Measurements from ENCODE around the gene ZNF436. TPM values are rescaled to one million over a fixed set of nuclear protein-coding genes. Genes with fewer than 3 reads are reported as not detected.

ZNF436 gene
- total RNA-seq, 1 experiment from 2014 or later = 0.52 TPM

- no peaks in the 10 kb centered on the region for H4K20me1 ChIP-seq (ENCODE audit: control insufficient read depth, insufficient read depth, insufficient read length)
- H3K9me3 ChIP-seq (ENCODE audit: control insufficient read depth, low read depth, low read length) = peaks cover 7% of the 10 kb centered on the region
- no peak overlapping the region for H3K9ac ChIP-seq (ENCODE audit: extremely low read depth, insufficient read length, low read length)
- Mint-ChIP-seq H3K27me3 (ENCODE audit: low read depth) (no peaks in the 10 kb centered on the region), H3K27ac (no peak overlapping the region), H3K36me3 (ENCODE audit: insufficient read depth in 1 of 3, low read depth in 3 of 3) (no peaks in the 10 kb centered on the region), H3K4me1 (peaks cover 17 to 18% of the 10 kb centered on the region in 2 experiments), H3K9me3 (peaks cover 0 to 5% of the 10 kb centered on the region in 2 experiments; a peak in 1 of 5 replicates), H3K4me3 (peak overlapping the region in 1 of 2 experiments; percentile 27; a peak in 1 of 5 replicates)
- H4K8ac ChIP-seq (replicated peaks; ENCODE audit: insufficient read length, low read depth, low read length) = no peak overlapping the region
- H2AFZ ChIP-seq (ENCODE audit: low read length) = no peak overlapping the region
- no peak overlapping the region for H3K27ac ChIP-seq (ENCODE audit: insufficient read length, low read depth, low read length)
- H2BK20ac ChIP-seq (ENCODE audit: low read depth, low read length, poor library complexity, severe bottlenecking) = no peak overlapping the region
- H2BK120ac ChIP-seq (ENCODE audit: low read depth, low read length, poor library complexity, severe bottlenecking) = no peak overlapping the region
- peaks cover 36% of the 10 kb centered on the region; the same call in 1 of the 2 replicates for H3K27me3 ChIP-seq (ENCODE audit: insufficient read depth, low read length)
- no peaks in the 10 kb centered on the region for H3K23me2 ChIP-seq (ENCODE audit: insufficient read length, low read depth, low read length, poor library complexity, severe bottlenecking)
- no peak overlapping the region for H2BK12ac ChIP-seq (ENCODE audit: insufficient read length, low read depth, low read length)
- no peak overlapping the region for H3T11ph ChIP-seq (ENCODE audit: low read length)
- H3K14ac ChIP-seq (ENCODE audit: insufficient read depth, low read length) = no peak overlapping the region
- no peak for TF ChIP-seq CTCF (conservative IDR thresholded peaks at IDR 0.05)
- no peaks in the 10 kb centered on the region for H3K79me2 ChIP-seq (ENCODE audit: insufficient read depth, low read length)
- WGBS (ENCODE audit: extremely low coverage, insufficient read length, low lambda C conversion rate) = no CpG with 5 or more reads among the region's 2 CpGs
- no peak overlapping the region for H3K4ac ChIP-seq (ENCODE audit: low read depth, low read length)
- H3K56ac ChIP-seq (ENCODE audit: insufficient read length, low read depth, low read length) = no peak overlapping the region
- H3K23ac ChIP-seq (ENCODE audit: insufficient read length, low read depth, low read length) = no peak overlapping the region
- no peak overlapping the region for H2AK5ac ChIP-seq (ENCODE audit: insufficient read length, low read length)
- H4K5ac ChIP-seq (ENCODE audit: insufficient read length, low read depth, low read length) = no peak overlapping the region
- no peak overlapping the region for H3K18ac ChIP-seq (ENCODE audit: insufficient read length, low read depth, low read length)
- H2BK5ac ChIP-seq (ENCODE audit: insufficient read length, low read length) = no peak overlapping the region
- no peak overlapping the region for H4K91ac ChIP-seq (ENCODE audit: insufficient read length, low read depth, low read length)
- H3K4me2 ChIP-seq (ENCODE audit: insufficient read depth, insufficient read length, low read length) = no peak overlapping the region
- no peak for DNase-seq
- H3K4me1 ChIP-seq (ENCODE audit: insufficient read depth, low read length) = no peaks in the 10 kb centered on the region; the same call in 1 of the 2 replicates
- H2BK15ac ChIP-seq (ENCODE audit: low read depth, low read length) = no peak overlapping the region
- H3K79me1 ChIP-seq (ENCODE audit: insufficient read depth, low read depth, low read length, poor library complexity, severe bottlenecking) = no peaks in the 10 kb centered on the region
Observed at GRCh38 chr1:23396380-23396779, 26.7 kb upstream of the ZNF436 start.

All from H9 (cell line).